Body of pancreas (tissue), 4 donors: ENCODE measurements around the gene LRRC59.

Source experiments
- CTCF ChIP-seq, 7 experiments: fragments of 450-650 bp in 4 of 7; fragments of 200-600 bp in 3 of 7; sonication (generic) in 3 of 7; IDR thresholded peaks; one replicate each; pipeline ENCODE4 v1.5.1; 2016 to 2019; ENCODE audit warnings: antibody characterized with exemption in 7 of 7
- POLR2A ChIP-seq, 3 donors: fragments of 450-650 bp; IDR thresholded peaks; one replicate each; pipeline ENCODE4 v1.6.1; 2016; ENCODE audit warnings: antibody characterized with exemption in 3 of 3, mild to moderate bottlenecking in 2 of 3

GRCh38 chr17:50445730-50446325 is 48.5 kb upstream of the LRRC59 start:
- TF ChIP-seq CTCF (IDR thresholded peaks at IDR 0.05) (no peak), POLR2A (IDR thresholded peaks at IDR 0.05) (no peak)
